ENCODE measurements around the gene GXYLT2. TPM values are rescaled to one million over a fixed set of nuclear protein-coding genes. Genes with fewer than 3 reads are reported as not detected.

GXYLT2 gene
- polyA plus RNA-seq, 3 donors: 0.04 TPM; not detected in 2

- Histone ChIP-seq H3K27ac (ENCODE audit: low read depth in 1 of 2, low read length in 2 of 2) (no peak overlapping the region), H3K4me1 (ENCODE audit: control insufficient read depth in 1 of 2, insufficient read depth in 2 of 2, low read length in 2 of 2) (no peaks in the 10 kb centered on the region), H2AFZ (ENCODE audit: insufficient read depth, low read depth, low read length, poor library complexity, severe bottlenecking) (no peak overlapping the region), H3K36me3 (replicated peaks in 1 of 2; ENCODE audit: control insufficient read depth in 1 of 2, insufficient read depth in 2 of 2, low read length in 2 of 2) (no peaks in the 10 kb centered on the region), H3K27me3 (ENCODE audit: control insufficient read depth in 2 of 2, insufficient read depth in 2 of 2, low read length in 2 of 2) (no peaks in the 10 kb centered on the region), H3K9me3 (replicated peaks in 1 of 2; ENCODE audit: control insufficient read depth in 1 of 2, insufficient read depth in 1 of 2, low read length in 2 of 2) (no peaks in the 10 kb centered on the region), H3K4me2 (replicated peaks; ENCODE audit: extremely low read depth, low read length, poor library complexity, severe bottlenecking) (no peak overlapping the region), H3K79me2 (ENCODE audit: insufficient read depth, low read length) (no peaks in the 10 kb centered on the region), H3K4me3 (replicated peaks in 1 of 3; ENCODE audit: low read depth in 2 of 3, low read length in 3 of 3) (no peak overlapping the region), H4K20me1 (ENCODE audit: insufficient read depth, low read length) (no peaks in the 10 kb centered on the region), H3K9ac (ENCODE audit: insufficient read depth, low read length, poor library complexity, severe bottlenecking) (no peak overlapping the region)
- Mint-ChIP-seq H3K4me3 (no peak overlapping the region), H3K27me3 (ENCODE audit: low read depth in 3 of 3) (no peaks in the 10 kb centered on the region), H3K36me3 (no peaks in the 10 kb centered on the region), H3K9me3 (peaks cover 0 to 2% (median 0%) of the 10 kb centered on the region in 7 donors), H3K4me1 (no peaks in the 10 kb centered on the region), H3K27ac (no peak overlapping the region)
- DNase-seq: no peak
- 100% methylated on average over 4 of the region's 6 CpGs for WGBS (ENCODE audit: insufficient coverage)
- no peak for TF ChIP-seq CTCF (IDR thresholded peaks at IDR 0.05)
- intact Hi-C loops (cut with micrococcal nuclease): no loop called here
Observed at GRCh38 chr3:72906154-72906553, 18.3 kb downstream of the GXYLT2 start.

GRCh38 chr3:72907131-72907711 lies 19.4 kb downstream of the GXYLT2 start:
- Histone ChIP-seq H2AFZ (ENCODE audit: insufficient read depth, low read depth, low read length, poor library complexity, severe bottlenecking) (no peak overlapping the region), H3K36me3 (replicated peaks in 1 of 2; ENCODE audit: control insufficient read depth in 1 of 2, insufficient read depth in 2 of 2, low read length in 2 of 2) (no peaks in the 10 kb centered on the region), H3K9ac (ENCODE audit: insufficient read depth, low read length, poor library complexity, severe bottlenecking) (no peak overlapping the region), H4K20me1 (ENCODE audit: insufficient read depth, low read length) (no peaks in the 10 kb centered on the region), H3K27ac (ENCODE audit: low read depth in 1 of 2, low read length in 2 of 2) (no peak overlapping the region), H3K4me1 (ENCODE audit: control insufficient read depth in 1 of 2, insufficient read depth in 2 of 2, low read length in 2 of 2) (no peaks in the 10 kb centered on the region), H3K4me2 (replicated peaks; ENCODE audit: extremely low read depth, low read length, poor library complexity, severe bottlenecking) (no peak overlapping the region), H3K79me2 (ENCODE audit: insufficient read depth, low read length) (no peaks in the 10 kb centered on the region), H3K4me3 (replicated peaks in 1 of 3; ENCODE audit: low read depth in 2 of 3, low read length in 3 of 3) (no peak overlapping the region), H3K9me3 (replicated peaks in 1 of 2; ENCODE audit: control insufficient read depth in 1 of 2, insufficient read depth in 1 of 2, low read length in 2 of 2) (no peaks in the 10 kb centered on the region), H3K27me3 (ENCODE audit: control insufficient read depth in 2 of 2, insufficient read depth in 2 of 2, low read length in 2 of 2) (no peaks in the 10 kb centered on the region)
- peaks cover 0 to 2% (median 0%) of the 10 kb centered on the region in 7 donors for H3K9me3 Mint-ChIP-seq
- no peaks in the 10 kb centered on the region for H3K36me3 Mint-ChIP-seq
- 97% methylated on average over 3 of the region's 4 CpGs for WGBS (ENCODE audit: insufficient coverage)
- DNase-seq: no peak
- intact Hi-C loops (cut with micrococcal nuclease): no loop called here
- H3K4me3 Mint-ChIP-seq: no peak overlapping the region
- no peak for TF ChIP-seq CTCF (IDR thresholded peaks at IDR 0.05)
- no peak overlapping the region for H3K27ac Mint-ChIP-seq
- no peaks in the 10 kb centered on the region for H3K27me3 Mint-ChIP-seq (ENCODE audit: low read depth in 3 of 3)
- H3K4me1 Mint-ChIP-seq: no peaks in the 10 kb centered on the region

All from CD14-positive monocyte (primary cell).